H9 (cell line): ENCODE measurements around the gene U2AF1L4. TPM values are rescaled to one million over a fixed set of nuclear protein-coding genes. Genes with fewer than 3 reads are reported as not detected.

ENCODE experiments used
- DNase-seq: peaks from one replicate; pipeline ENCODE4 v3.0.0-alpha.2; 2017
- H2AFZ ChIP-seq: one replicate; pipeline ENCODE4 v1.6.1; 2013; ENCODE audit warnings: mild to moderate bottlenecking, low read length, control low read depth, moderate library complexity
- H2AK5ac ChIP-seq: 2 replicates; pipeline ENCODE4 v1.6.1; 2013; ENCODE audit warnings: low read length, control low read depth, mixed read lengths; ENCODE audit not compliant: insufficient read length
- H2BK120ac ChIP-seq: one replicate; pipeline ENCODE4 v1.6.1; 2013; ENCODE audit warnings: low read depth, mild to moderate bottlenecking, low read length, control low read depth, inconsistent platforms; ENCODE audit not compliant: poor library complexity, severe bottlenecking
- H2BK12ac ChIP-seq: 2 replicates; pipeline ENCODE4 v1.6.1; 2013; ENCODE audit warnings: low read length, control low read depth, mixed read lengths, low read depth; ENCODE audit not compliant: insufficient read length
- H2BK15ac ChIP-seq: 2 replicates; pipeline ENCODE4 v1.6.1; 2013; ENCODE audit warnings: low read depth, low read length, control low read depth
- H2BK20ac ChIP-seq: one replicate; pipeline ENCODE4 v1.6.1; 2013; ENCODE audit warnings: low read depth, mild to moderate bottlenecking, low read length, control low read depth, inconsistent platforms; ENCODE audit not compliant: poor library complexity, severe bottlenecking
- H2BK5ac ChIP-seq: 2 replicates; pipeline ENCODE4 v1.6.1; 2013; ENCODE audit warnings: low read length, control low read depth, mixed read lengths; ENCODE audit not compliant: insufficient read length
- H3K14ac ChIP-seq: 2 replicates; pipeline ENCODE4 v1.6.1; 2013; ENCODE audit warnings: low read length, control low read depth; ENCODE audit not compliant: insufficient read depth
- H3K18ac ChIP-seq: 2 replicates; pipeline ENCODE4 v1.6.1; 2013; ENCODE audit warnings: low read depth, mild to moderate bottlenecking, mixed read lengths, low read length, control low read depth; ENCODE audit not compliant: insufficient read length
- H3K23ac ChIP-seq: 2 replicates; pipeline ENCODE4 v1.6.1; 2013; ENCODE audit warnings: low read length, control low read depth, mixed read lengths, low read depth; ENCODE audit not compliant: insufficient read length
- H3K23me2 ChIP-seq: 2 replicates; pipeline ENCODE4 v1.6.1; 2013; ENCODE audit warnings: low read depth, mild to moderate bottlenecking, mixed read lengths, low read length, control low read depth; ENCODE audit not compliant: insufficient read length, poor library complexity, severe bottlenecking
- H3K27ac ChIP-seq: 2 replicates; pipeline ENCODE4 v1.5.1; 2013; ENCODE audit warnings: low read length, control low read depth, mixed read lengths, low read depth; ENCODE audit not compliant: insufficient read length
- H3K27me3 ChIP-seq: 2 replicates; pipeline ENCODE4 v1.6.1; 2013; ENCODE audit warnings: low read length, control low read depth, inconsistent platforms; ENCODE audit not compliant: insufficient read depth
- H3K4ac ChIP-seq: 2 replicates; pipeline ENCODE4 v1.6.1; 2013; ENCODE audit warnings: low read depth, mild to moderate bottlenecking, control low read depth, inconsistent platforms, low read length, moderate library complexity
- H3K4me1 ChIP-seq: 2 replicates; pipeline ENCODE4 v1.6.1; 2013; ENCODE audit warnings: low read length, control low read depth, inconsistent platforms; ENCODE audit not compliant: insufficient read depth
- H3K4me2 ChIP-seq: 2 replicates; pipeline ENCODE4 v1.6.1; 2013; ENCODE audit warnings: low read length, control low read depth, mixed read lengths; ENCODE audit not compliant: insufficient read length, insufficient read depth
- H3K56ac ChIP-seq: 2 replicates; pipeline ENCODE4 v1.6.1; 2013; ENCODE audit warnings: low read depth, mild to moderate bottlenecking, mixed read lengths, low read length, control low read depth; ENCODE audit not compliant: insufficient read length
- H3K79me1 ChIP-seq: 2 replicates; pipeline ENCODE4 v1.6.1; 2013; ENCODE audit warnings: low read depth, mild to moderate bottlenecking, moderate library complexity, low read length, control low read depth, inconsistent platforms; ENCODE audit not compliant: insufficient read depth, poor library complexity, severe bottlenecking
- H3K79me2 ChIP-seq: 2 replicates; pipeline ENCODE4 v1.6.1; 2013; ENCODE audit warnings: low read length, control low read depth, inconsistent platforms; ENCODE audit not compliant: insufficient read depth
- H3K9ac ChIP-seq: 2 replicates; pipeline ENCODE4 v1.6.1; 2013; ENCODE audit warnings: low read length, control low read depth, mixed read lengths; ENCODE audit not compliant: insufficient read length; ENCODE audit errors: extremely low read depth
- H3K9me3 ChIP-seq: one replicate; pipeline ENCODE4 v1.6.1; 2013; ENCODE audit warnings: low read depth, low read length, inconsistent platforms; ENCODE audit not compliant: control insufficient read depth
- H3T11ph ChIP-seq: one replicate; pipeline ENCODE4 v1.6.1; 2013; ENCODE audit warnings: mild to moderate bottlenecking, low read length, control low read depth, inconsistent platforms
- H4K20me1 ChIP-seq: one replicate; pipeline ENCODE4 v1.6.1; 2013; ENCODE audit not compliant: control insufficient read depth, insufficient read length, insufficient read depth
- H4K5ac ChIP-seq: 2 replicates; pipeline ENCODE4 v1.6.1; 2013; ENCODE audit warnings: low read depth, mild to moderate bottlenecking, mixed read lengths, low read length, control low read depth; ENCODE audit not compliant: insufficient read length
- H4K8ac ChIP-seq: replicated peaks from 2 replicates; pipeline ENCODE4 v1.6.1; 2013; ENCODE audit warnings: low read length, control low read depth, mixed read lengths, low read depth; ENCODE audit not compliant: insufficient read length
- H4K91ac ChIP-seq: 2 replicates; pipeline ENCODE4 v1.6.1; 2013; ENCODE audit warnings: low read depth, mild to moderate bottlenecking, moderate library complexity, mixed read lengths, low read length, control low read depth; ENCODE audit not compliant: insufficient read length
- H3K27ac Mint-ChIP-seq, 3 experiments: 2 replicates in 2 of 3; 3 replicates in 1 of 3; pipeline ENCODE4 v1.8.0; 2020 to 2021; ENCODE audit warnings: mixed read lengths in 3 of 3, mild to moderate bottlenecking in 1 of 3, moderate library complexity in 1 of 3
- H3K27me3 Mint-ChIP-seq: 2 replicates; pipeline ENCODE4 v1.8.0; 2021; ENCODE audit warnings: low read depth, mild to moderate bottlenecking, moderate library complexity, mixed read lengths
- H3K36me3 Mint-ChIP-seq, 3 experiments: 2 replicates in 2 of 3; 3 replicates in 1 of 3; pipeline ENCODE4 v1.8.0; 2020 to 2021; ENCODE audit warnings: low read depth in 3 of 3, mixed read lengths in 3 of 3; ENCODE audit not compliant: insufficient read depth in 1 of 3
- H3K4me1 Mint-ChIP-seq, 2 experiments: 2 replicates each; pipeline ENCODE4 v1.8.0; 2020; ENCODE audit warnings: mixed read lengths in 2 of 2
- H3K4me3 Mint-ChIP-seq, 2 experiments: 2 replicates in 1 of 2; 3 replicates in 1 of 2; pipeline ENCODE4 v1.8.0; 2020 to 2021; ENCODE audit warnings: mild to moderate bottlenecking in 2 of 2, mixed read lengths in 2 of 2, moderate library complexity in 1 of 2
- H3K9me3 Mint-ChIP-seq, 2 experiments: 2 replicates in 1 of 2; 3 replicates in 1 of 2; pipeline ENCODE4 v1.8.0; 2020; ENCODE audit warnings: mild to moderate bottlenecking in 2 of 2, mixed read lengths in 2 of 2, moderate library complexity in 1 of 2
- WGBS: extraction: QIAGEN DNeasy Blood & Tissue Kit; methylation state at CpG from one replicate; pipeline ENCODE4 v1.1.7; 2013; ENCODE audit warnings: missing lambda C conversion rate, low lambda C conversion rate, mixed read lengths; ENCODE audit not compliant: insufficient read length; ENCODE audit errors: extremely low coverage; 5-methylcytosine and 5-hydroxymethylcytosine counted together
- total RNA-seq: library from RNA; stranded (reverse); gene quantifications from 2 replicates; pipeline ENCODE4 v1.2.1, GENCODE V29; 2021
- TF ChIP-seq, protein P1 (sequence below): fragments of 200-600 bp; sonication (generic); conservative IDR thresholded peaks from 3 replicates; pipeline ENCODE4 v1.8.0; 2021; ENCODE audit warnings: antibody characterized with exemption, mild to moderate bottlenecking

The U2AF1L4 gene
- total RNA-seq, 1 experiment from 2014 or later, result 16.8 TPM

DNA sequence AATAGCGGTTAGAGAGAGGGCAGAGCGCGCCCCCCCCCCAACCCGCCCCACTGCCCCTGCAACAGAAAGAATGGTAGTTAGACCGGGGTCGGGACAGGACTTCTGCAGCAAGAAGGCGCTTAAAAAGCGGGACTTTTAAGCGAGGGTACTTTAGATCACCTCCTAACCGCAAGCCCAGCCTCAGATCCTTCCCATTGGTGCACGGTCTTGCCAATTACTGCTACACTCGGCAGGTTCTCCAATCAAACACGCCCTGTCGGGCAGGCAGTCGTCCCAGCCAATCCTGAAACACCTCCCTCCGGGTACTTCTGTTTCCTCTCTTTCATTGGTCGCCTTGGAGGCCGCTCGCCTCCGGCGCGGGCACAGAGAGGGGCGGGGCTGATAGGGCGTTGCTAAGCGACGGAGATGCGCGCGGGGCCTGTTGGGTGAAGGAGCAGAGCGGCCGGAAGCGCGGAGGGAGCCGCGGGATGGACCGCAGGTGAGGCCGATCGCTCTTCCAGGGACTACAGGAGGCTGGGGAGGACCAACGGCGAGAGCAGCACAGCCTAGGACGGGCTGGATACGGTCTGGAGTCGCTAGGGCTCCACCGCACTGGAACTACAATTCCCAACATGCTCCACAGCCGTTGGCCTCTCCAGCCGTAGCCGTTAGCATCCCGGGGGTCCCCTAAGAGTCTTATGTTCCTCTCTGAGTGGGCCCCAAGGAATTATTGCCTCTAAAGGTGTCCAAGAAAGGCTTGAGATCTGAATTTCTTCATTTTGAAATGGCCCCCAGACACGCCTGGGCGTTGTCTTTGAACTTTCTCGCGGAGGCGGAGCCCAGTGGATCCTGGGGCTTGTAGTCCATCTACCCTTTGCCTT, 12.8 kb upstream of the U2AF1L4 start, which contains the start of gene PROSER3:
Gene PROSER3 (plus strand): TSS at position 428 of the 860 bp plus-strand sequence. CDS start 40 bp downstream, at position 468.
- Histone ChIP-seq H2BK5ac (no peak within 1 kb of the TSS), H2AK5ac (no peak within 1 kb of the TSS), H3K18ac (peak within 1 kb of the TSS; percentile 79), H3K23ac (no peak within 1 kb of the TSS), H3K9me3 (no peaks in the 10 kb centered on the region), H2BK20ac (no peak within 1 kb of the TSS), H3K9ac (peak within 1 kb of the TSS; percentile 71), H4K5ac (no peak within 1 kb of the TSS), H3K27ac (no peak within 1 kb of the TSS), H3K4ac (no peak within 1 kb of the TSS), H3T11ph (no peak within 1 kb of the TSS), H3K79me2 (no peaks in the 10 kb centered on the region), H3K4me2 (peak within 1 kb of the TSS; percentile 47), H3K4me1 (no peaks in the 10 kb centered on the region), H3K14ac (peak within 1 kb of the TSS; percentile 70), H2BK12ac (no peak within 1 kb of the TSS), H2BK15ac (no peak within 1 kb of the TSS), H4K91ac (no peak within 1 kb of the TSS), H2AFZ (no peak within 1 kb of the TSS), H3K79me1 (no peaks in the 10 kb centered on the region), H4K20me1 (no peaks in the 10 kb centered on the region), H2BK120ac (no peak within 1 kb of the TSS), H3K27me3 (no peaks in the 10 kb centered on the region), H3K56ac (no peak within 1 kb of the TSS), H3K23me2 (peaks cover 15% of the 10 kb centered on the region), H4K8ac (no peak within 1 kb of the TSS)
- H3K9me3 Mint-ChIP-seq, result no peaks in the 10 kb centered on the region
- no CpG with 5 or more reads among the region's 53 CpGs for WGBS
- peaks cover 7% of the 10 kb centered on the region for H3K27me3 Mint-ChIP-seq
- H3K4me3 Mint-ChIP-seq, result peak within 1 kb of the TSS; percentile 91 to 95
- peaks cover 12 to 23% of the 10 kb centered on the region in 2 experiments for H3K4me1 Mint-ChIP-seq
- peak; percentile 99 for DNase-seq
- peak within 1 kb of the TSS; percentile 68 to 97 (median 95); a peak in 5 of 7 replicates for H3K27ac Mint-ChIP-seq
- TF ChIP-seq, protein P1, sequence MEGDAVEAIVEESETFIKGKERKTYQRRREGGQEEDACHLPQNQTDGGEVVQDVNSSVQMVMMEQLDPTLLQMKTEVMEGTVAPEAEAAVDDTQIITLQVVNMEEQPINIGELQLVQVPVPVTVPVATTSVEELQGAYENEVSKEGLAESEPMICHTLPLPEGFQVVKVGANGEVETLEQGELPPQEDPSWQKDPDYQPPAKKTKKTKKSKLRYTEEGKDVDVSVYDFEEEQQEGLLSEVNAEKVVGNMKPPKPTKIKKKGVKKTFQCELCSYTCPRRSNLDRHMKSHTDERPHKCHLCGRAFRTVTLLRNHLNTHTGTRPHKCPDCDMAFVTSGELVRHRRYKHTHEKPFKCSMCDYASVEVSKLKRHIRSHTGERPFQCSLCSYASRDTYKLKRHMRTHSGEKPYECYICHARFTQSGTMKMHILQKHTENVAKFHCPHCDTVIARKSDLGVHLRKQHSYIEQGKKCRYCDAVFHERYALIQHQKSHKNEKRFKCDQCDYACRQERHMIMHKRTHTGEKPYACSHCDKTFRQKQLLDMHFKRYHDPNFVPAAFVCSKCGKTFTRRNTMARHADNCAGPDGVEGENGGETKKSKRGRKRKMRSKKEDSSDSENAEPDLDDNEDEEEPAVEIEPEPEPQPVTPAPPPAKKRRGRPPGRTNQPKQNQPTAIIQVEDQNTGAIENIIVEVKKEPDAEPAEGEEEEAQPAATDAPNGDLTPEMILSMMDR, result no peak
- H3K36me3 Mint-ChIP-seq, result peaks cover 6 to 29% (median 26%) of the 10 kb centered on the region in 3 experiments; a peak in 6 of 7 replicates
